Measurements from ENCODE around the gene HLA-E. TPM values are rescaled to one million over a fixed set of nuclear protein-coding genes. Genes with fewer than 3 reads are reported as not detected.
A peak's percentile ranks its signal among the peaks of the same experiment; 100 is the strongest.

HLA-E gene
- total RNA-seq = 1,000 to 10,000 TPM in 2 of 6 donors, 100 to 1,000 TPM in 4; 553 to 1,296 (median 975) TPM

DNA sequence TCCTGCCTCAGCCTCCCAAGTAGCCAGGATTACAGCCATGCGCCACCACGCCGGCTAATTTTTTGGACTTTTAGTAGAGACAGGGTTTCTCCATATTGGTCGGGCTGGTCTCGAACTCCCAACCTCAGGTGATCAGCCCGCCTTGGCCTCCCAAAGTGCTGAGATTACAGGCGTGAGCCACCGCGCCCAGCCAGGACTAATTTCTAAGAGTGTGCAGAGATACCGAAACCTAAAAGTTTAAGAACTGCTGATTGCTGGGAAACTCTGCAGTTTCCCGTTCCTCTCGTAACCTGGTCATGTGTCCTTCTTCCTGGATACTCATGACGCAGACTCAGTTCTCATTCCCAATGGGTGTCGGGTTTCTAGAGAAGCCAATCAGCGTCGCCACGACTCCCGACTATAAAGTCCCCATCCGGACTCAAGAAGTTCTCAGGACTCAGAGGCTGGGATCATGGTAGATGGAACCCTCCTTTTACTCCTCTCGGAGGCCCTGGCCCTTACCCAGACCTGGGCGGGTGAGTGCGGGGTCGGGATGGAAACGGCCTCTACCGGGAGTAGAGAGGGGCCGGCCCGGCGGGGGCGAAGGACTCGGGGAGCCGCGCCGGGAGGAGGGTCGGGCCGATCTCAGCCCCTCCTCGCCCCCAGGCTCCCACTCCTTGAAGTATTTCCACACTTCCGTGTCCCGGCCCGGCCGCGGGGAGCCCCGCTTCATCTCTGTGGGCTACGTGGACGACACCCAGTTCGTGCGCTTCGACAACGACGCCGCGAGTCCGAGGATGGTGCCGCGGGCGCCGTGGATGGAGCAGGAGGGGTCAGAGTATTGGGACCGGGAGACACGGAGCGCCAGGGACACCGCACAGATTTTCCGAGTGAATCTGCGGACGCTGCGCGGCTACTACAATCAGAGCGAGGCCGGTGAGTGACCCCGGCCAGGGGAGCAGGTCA, at the start of gene HLA-E:
HLA-E (plus strand) TSS at position 429 of the 945 bp plus-strand sequence; CDS start at position 452, 23 bp downstream.
- DNase-seq (peak; percentile 92 to 96), ATAC-seq (ENCODE audit: low FRiP score in 2 of 2) (peak; percentile 95 to 97)
- no peaks in the 10 kb centered on the region for H3K27me3 ChIP-seq
- TF ChIP-seq, protein P1, sequence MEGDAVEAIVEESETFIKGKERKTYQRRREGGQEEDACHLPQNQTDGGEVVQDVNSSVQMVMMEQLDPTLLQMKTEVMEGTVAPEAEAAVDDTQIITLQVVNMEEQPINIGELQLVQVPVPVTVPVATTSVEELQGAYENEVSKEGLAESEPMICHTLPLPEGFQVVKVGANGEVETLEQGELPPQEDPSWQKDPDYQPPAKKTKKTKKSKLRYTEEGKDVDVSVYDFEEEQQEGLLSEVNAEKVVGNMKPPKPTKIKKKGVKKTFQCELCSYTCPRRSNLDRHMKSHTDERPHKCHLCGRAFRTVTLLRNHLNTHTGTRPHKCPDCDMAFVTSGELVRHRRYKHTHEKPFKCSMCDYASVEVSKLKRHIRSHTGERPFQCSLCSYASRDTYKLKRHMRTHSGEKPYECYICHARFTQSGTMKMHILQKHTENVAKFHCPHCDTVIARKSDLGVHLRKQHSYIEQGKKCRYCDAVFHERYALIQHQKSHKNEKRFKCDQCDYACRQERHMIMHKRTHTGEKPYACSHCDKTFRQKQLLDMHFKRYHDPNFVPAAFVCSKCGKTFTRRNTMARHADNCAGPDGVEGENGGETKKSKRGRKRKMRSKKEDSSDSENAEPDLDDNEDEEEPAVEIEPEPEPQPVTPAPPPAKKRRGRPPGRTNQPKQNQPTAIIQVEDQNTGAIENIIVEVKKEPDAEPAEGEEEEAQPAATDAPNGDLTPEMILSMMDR (IDR thresholded peaks at IDR 0.05) = peak in 1 of 6 experiments; percentile 8
- peak; percentile 100 for TF ChIP-seq POLR2AphosphoS5 (IDR thresholded peaks at IDR 0.05)
- peak in 3 of 4 donors; percentile 75 to 98 (median 79) for TF ChIP-seq EP300 (IDR thresholded peaks at IDR 0.05)
- TF ChIP-seq POLR2A (IDR thresholded peaks at IDR 0.05) = peak; percentile 96 to 100 (median 98)
- peak within 1 kb of the TSS; percentile 98 to 100 (median 98) for H3K27ac ChIP-seq
- peaks cover 33 to 41% (median 39%) of the 10 kb centered on the region in 4 donors for H3K4me1 ChIP-seq
- peak within 1 kb of the TSS; percentile 73 to 90 (median 82) for H3K4me3 ChIP-seq
- peaks cover 28 to 43% (median 38%) of the 10 kb centered on the region in 4 donors for H3K36me3 ChIP-seq
- no peaks in the 10 kb centered on the region for H3K9me3 ChIP-seq
- 7 to 15% methylated on average over 27 to 58 of the region's 68 CpGs for WGBS, 2 donors

DNA sequence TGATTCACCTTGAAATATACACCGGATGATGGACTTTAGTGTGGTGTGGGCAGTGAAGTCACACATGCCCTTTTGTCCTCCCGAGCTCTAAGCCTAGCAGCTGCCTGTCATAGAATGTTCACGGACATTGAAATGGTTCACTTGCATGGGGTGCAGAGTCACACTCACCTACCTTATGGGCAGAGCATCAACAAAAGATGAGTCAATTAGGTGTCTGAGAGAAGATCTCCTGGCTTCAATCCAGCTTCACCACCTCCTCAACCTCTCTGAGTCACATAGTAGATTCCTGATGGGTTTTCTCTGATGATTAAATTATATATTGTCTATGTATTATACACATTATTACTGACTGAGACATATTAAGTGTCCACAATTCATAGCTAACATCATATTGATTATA, 48.1 kb upstream of the HLA-E start:
- no peak overlapping the region for H3K27ac ChIP-seq
- no peak for TF ChIP-seq POLR2A (IDR thresholded peaks at IDR 0.05)
- TF ChIP-seq EP300 (IDR thresholded peaks at IDR 0.05) = no peak
- no peak for TF ChIP-seq POLR2AphosphoS5 (IDR thresholded peaks at IDR 0.05)
- TF ChIP-seq, protein P1 (IDR thresholded peaks at IDR 0.05) = no peak
- peaks cover 0 to 4% (median 1%) of the 10 kb centered on the region in 4 donors for H3K4me1 ChIP-seq
- H3K4me3 ChIP-seq = no peak overlapping the region
- WGBS, 2 donors = 59 to 75% methylated on average over 3 of the region's 3 CpGs
- DNase-seq (no peak), ATAC-seq (ENCODE audit: low FRiP score in 2 of 2) (no peak)
- no peaks in the 10 kb centered on the region for H3K36me3 ChIP-seq
- H3K9me3 ChIP-seq = no peaks in the 10 kb centered on the region
- peaks cover 0 to 10% (median 0%) of the 10 kb centered on the region in 4 donors for H3K27me3 ChIP-seq

DNA sequence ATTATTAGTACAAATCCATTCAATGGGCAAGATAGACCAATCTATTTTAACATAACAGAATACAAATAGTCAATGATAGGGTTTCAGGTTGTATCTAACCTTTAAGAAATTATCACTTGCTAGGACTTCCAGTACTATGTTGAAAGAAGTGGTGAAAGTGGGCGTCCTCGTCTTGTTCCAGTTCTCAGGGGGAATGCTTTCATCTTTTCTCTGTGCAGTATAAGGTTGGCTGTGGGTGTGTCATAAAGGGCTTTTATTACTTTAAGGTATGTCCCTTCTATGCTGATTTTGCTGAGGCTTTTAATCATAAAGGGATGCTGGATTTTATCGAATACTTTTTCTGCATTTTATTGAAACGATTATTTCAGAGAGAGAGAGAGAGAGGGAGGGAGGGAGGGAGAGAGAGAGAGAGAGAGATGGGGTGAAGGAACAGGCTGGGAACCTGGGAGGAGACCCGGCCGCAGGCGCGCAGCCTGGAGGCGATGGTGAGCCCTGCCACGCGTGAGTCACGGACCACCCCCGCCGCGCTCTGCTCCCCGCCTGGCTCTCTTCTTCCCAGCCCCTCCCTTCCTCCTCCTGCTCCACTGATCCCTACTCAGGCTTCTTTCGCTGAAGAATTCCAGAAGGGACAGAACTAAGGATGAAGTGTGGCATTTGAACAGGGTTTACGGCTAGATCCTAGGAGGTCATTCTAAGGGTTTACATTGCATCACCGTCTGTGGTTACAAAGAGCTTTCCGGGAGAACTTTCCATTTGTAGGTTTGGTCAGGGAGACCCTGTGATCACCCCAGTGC, 45.5 kb upstream of the HLA-E start:
- H3K4me3 ChIP-seq = no peak overlapping the region
- no peaks in the 10 kb centered on the region for H3K9me3 ChIP-seq
- WGBS, 2 donors = 19 to 20% methylated on average over 20 of the region's 20 CpGs
- TF ChIP-seq POLR2A (IDR thresholded peaks at IDR 0.05) = no peak
- TF ChIP-seq POLR2AphosphoS5 (IDR thresholded peaks at IDR 0.05) = no peak
- TF ChIP-seq, protein P1 (IDR thresholded peaks at IDR 0.05) = no peak
- no peak for TF ChIP-seq EP300 (IDR thresholded peaks at IDR 0.05)
- H3K27me3 ChIP-seq = peaks cover 0 to 19% (median 0%) of the 10 kb centered on the region in 4 donors
- H3K27ac ChIP-seq = no peak overlapping the region
- no peaks in the 10 kb centered on the region for H3K36me3 ChIP-seq
- peaks cover 0 to 4% (median 1%) of the 10 kb centered on the region in 4 donors for H3K4me1 ChIP-seq
- DNase-seq = peak in 1 of 2 donors; percentile 75
- peak in 1 of 2 donors; percentile 79 for ATAC-seq (ENCODE audit: low FRiP score in 2 of 2)

DNA sequence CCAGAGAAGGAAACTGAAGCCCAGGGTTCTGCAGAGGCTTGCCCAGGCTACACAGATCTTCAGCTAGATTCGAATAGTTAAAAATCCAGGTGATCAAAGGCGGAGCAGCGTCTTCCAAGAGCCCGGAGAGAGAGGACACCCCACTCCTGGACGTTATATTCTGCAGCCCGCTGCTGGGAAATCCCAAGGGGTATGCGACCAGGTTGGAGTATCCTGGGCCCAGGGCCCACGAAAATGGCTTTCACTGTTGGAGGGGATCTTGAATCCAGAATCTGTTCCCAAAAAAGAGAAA, 44.9 kb upstream of the HLA-E start:
- H3K27ac ChIP-seq = no peak overlapping the region
- no peak for ATAC-seq (ENCODE audit: low FRiP score in 2 of 2)
- no peaks in the 10 kb centered on the region for H3K9me3 ChIP-seq
- DNase-seq = no peak
- H3K4me1 ChIP-seq = peaks cover 0 to 4% (median 1%) of the 10 kb centered on the region in 4 donors
- no peak for TF ChIP-seq POLR2A (IDR thresholded peaks at IDR 0.05)
- TF ChIP-seq, protein P1 (IDR thresholded peaks at IDR 0.05) = no peak
- no peak for TF ChIP-seq POLR2AphosphoS5 (IDR thresholded peaks at IDR 0.05)
- no peak for TF ChIP-seq EP300 (IDR thresholded peaks at IDR 0.05)
- H3K27me3 ChIP-seq = peaks cover 0 to 19% (median 0%) of the 10 kb centered on the region in 4 donors
- WGBS, 2 donors = 56 to 60% methylated on average over 8 of the region's 8 CpGs
- H3K4me3 ChIP-seq = no peak overlapping the region
- H3K36me3 ChIP-seq = no peaks in the 10 kb centered on the region

Measured in upper lobe of left lung (tissue), 6 donors.